Measurements from ENCODE around the gene MTHFD1L. TPM values are rescaled to one million over a fixed set of nuclear protein-coding genes. Genes with fewer than 3 reads are reported as not detected.
A peak's percentile ranks its signal among the peaks of the same experiment; 100 is the strongest.

Gene MTHFD1L
- total and polyA plus RNA-seq, 2 donors (not counting 3 experiments of a cell fraction or from before 2014, with no cell fraction given), result 40.2 to 120 TPM

- DNase-seq (ENCODE audit: low read depth, low spot score), result no peak
- FAIRE-seq, result no peak
- peak; percentile 8 for TF ChIP-seq FOS (IDR thresholded peaks at IDR 0.05; ENCODE audit: borderline replicate concordance, insufficient read depth, low read length)
- TF ChIP-seq MAX (IDR thresholded peaks at IDR 0.05; ENCODE audit: insufficient read depth, insufficient read length), result no peak
- intact Hi-C loops (cut with micrococcal nuclease) (no loop called here), dilution Hi-C loops (cut with MboI; ENCODE audit: extremely low pct_ligation_motif_present, low sequenced_read_pairs) (no loop called here)
- Histone ChIP-seq H4K20me1 (replicated peaks; ENCODE audit: control insufficient read depth, extremely low read depth, insufficient read depth, low read length) (no peaks in the 10 kb centered on the region), H3K36me3 (ENCODE audit: control insufficient read depth in 2 of 2, extremely low read depth in 1 of 2, insufficient read depth in 2 of 2, low read length in 2 of 2) (peaks cover 7 to 9% of the 10 kb centered on the region in 2 experiments), H3K9me3 (replicated peaks; ENCODE audit: control insufficient read depth, insufficient read depth, low read length) (no peaks in the 10 kb centered on the region), H3K27me3 (ENCODE audit: control insufficient read depth in 2 of 2, insufficient read depth in 2 of 2, low read length in 2 of 2) (no peaks in the 10 kb centered on the region), H3K79me2 (ENCODE audit: control insufficient read depth, insufficient read depth, low read length) (no peaks in the 10 kb centered on the region), H2AFZ (ENCODE audit: low read depth, low read length) (no peak overlapping the region), H3K9ac (replicated peaks; ENCODE audit: extremely low read depth, insufficient read depth, low read length) (no peak overlapping the region), H3K4me2 (ENCODE audit: insufficient read depth, low read length) (no peak overlapping the region), H3K27ac (ENCODE audit: insufficient read depth, low read depth, low read length) (peak overlapping the region; percentile 21), H3K4me3 (replicated peaks in 1 of 3; ENCODE audit: insufficient read depth in 1 of 3, low read depth in 1 of 3, low read length in 3 of 3) (no peak overlapping the region), H3K9me1 (replicated peaks; ENCODE audit: control insufficient read depth, extremely low read depth, insufficient read depth, low read length) (no peaks in the 10 kb centered on the region), H3K4me1 (ENCODE audit: control insufficient read depth, extremely low read depth, insufficient read depth, low read length) (peaks cover 48% of the 10 kb centered on the region)
- POLR2A ChIA-PET, result no interaction called here
- BruUV-seq (replicated peaks), result no TSS peak
- CTCF ChIA-PET, result interaction anchor here (0.8 to 10.6 kb wide), 7 partner anchors 9 to 307 kb away, joined by 3 to 284 read pairs (median 3); no protein-coding TSS in a partner anchor
Observed at GRCh38 chr6:151018046-151018445, 152.5 kb downstream of the MTHFD1L start.

- CTCF ChIA-PET, result interaction anchor here (0.5 to 10.6 kb wide), 4 partner anchors 13 to 306 kb away, joined by 3 to 284 read pairs (median 3); no protein-coding TSS in a partner anchor
- Histone ChIP-seq H3K27me3 (ENCODE audit: control insufficient read depth in 2 of 2, insufficient read depth in 2 of 2, low read length in 2 of 2) (no peaks in the 10 kb centered on the region), H3K27ac (ENCODE audit: insufficient read depth, low read depth, low read length) (peak overlapping the region; percentile 42), H3K4me2 (ENCODE audit: insufficient read depth, low read length) (no peak overlapping the region), H3K4me3 (replicated peaks in 1 of 3; ENCODE audit: insufficient read depth in 1 of 3, low read depth in 1 of 3, low read length in 3 of 3) (no peak overlapping the region), H4K20me1 (replicated peaks; ENCODE audit: control insufficient read depth, extremely low read depth, insufficient read depth, low read length) (no peaks in the 10 kb centered on the region), H3K9ac (replicated peaks; ENCODE audit: extremely low read depth, insufficient read depth, low read length) (no peak overlapping the region), H3K4me1 (ENCODE audit: control insufficient read depth, extremely low read depth, insufficient read depth, low read length) (peaks cover 47% of the 10 kb centered on the region), H3K9me1 (replicated peaks; ENCODE audit: control insufficient read depth, extremely low read depth, insufficient read depth, low read length) (no peaks in the 10 kb centered on the region), H3K79me2 (ENCODE audit: control insufficient read depth, insufficient read depth, low read length) (no peaks in the 10 kb centered on the region), H2AFZ (ENCODE audit: low read depth, low read length) (no peak overlapping the region), H3K9me3 (replicated peaks; ENCODE audit: control insufficient read depth, insufficient read depth, low read length) (no peaks in the 10 kb centered on the region), H3K36me3 (ENCODE audit: control insufficient read depth in 2 of 2, extremely low read depth in 1 of 2, insufficient read depth in 2 of 2, low read length in 2 of 2) (peaks cover 7 to 9% of the 10 kb centered on the region in 2 experiments)
- BruUV-seq (replicated peaks), result no TSS peak
- intact Hi-C loops (cut with micrococcal nuclease), result no loop called here
- FAIRE-seq (peak; percentile 53), DNase-seq (ENCODE audit: low read depth, low spot score) (peak; percentile 57)
- no peak for TF ChIP-seq POLR2AphosphoS5 (IDR thresholded peaks at IDR 0.05; ENCODE audit: insufficient read depth, low read depth, low read length)
- dilution Hi-C loops (cut with MboI; ENCODE audit: extremely low pct_ligation_motif_present, low sequenced_read_pairs), result no loop called here
- POLR2A ChIA-PET, result no interaction called here
Observed at GRCh38 chr6:151018911-151019782, 153.6 kb downstream of the MTHFD1L start.
